A549 (cell line): ENCODE measurements around the gene GRID1. TPM values are rescaled to one million over a fixed set of nuclear protein-coding genes. Genes with fewer than 3 reads are reported as not detected.

Source experiments
- ATAC-seq, 2 experiments: fragments of 200-7000 bp in 1 of 2; fragments of >200 bp in 1 of 2; cut with Nextera tagmentation in 1 of 2; cut with Tn5 transposase in 1 of 2; 3 replicates each; pipeline versions ENCODE4 v1.8.0 to v1.9.1; 2018 to 2020; ENCODE audit warnings: mild to moderate bottlenecking in 1 of 2, moderate library complexity in 1 of 2
- CTCF ChIA-PET: fragments of 300-600 bp; sonication (Branson Sonifier 250); formaldehyde crosslinking; extraction: SDS; loops from one replicate; lab custom pipeline; 2021; ENCODE audit warnings: antibody characterized with exemption, inconsistent platforms; lab: Yijun Ruan, JAX
- POLR2A ChIA-PET: fragments of 350-600 bp; formaldehyde crosslinking; extraction: SDS; loops from one replicate; lab custom pipeline; 2021; ENCODE audit warnings: antibody characterized with exemption, inconsistent platforms; lab: Yijun Ruan, JAX
- DNase-seq, 2 experiments: peaks; one replicate each; pipeline versions ENCODE4 v3.0.0 to v3.0.0-alpha.2; 2011 to 2016; ENCODE audit warnings: low read depth in 1 of 2, low spot score in 1 of 2
- FAIRE-seq: peaks from 2 replicates; lab custom pipeline; 2011; peaks lifted over from hg19 to GRCh38; lab: Jason Lieb, UNC
- H3K27ac ChIP-seq, 2 experiments: fragments of >200 bp; sonication (Bioruptor Twin); formaldehyde crosslinking; 3 replicates each; pipeline ENCODE4 v1.5.1; 2016 to 2017
- H3K4me1 ChIP-seq: fragments of >200 bp; sonication (Bioruptor Twin); formaldehyde crosslinking; 3 replicates; pipeline ENCODE4 v1.6.1; 2016
- H3K4me2 ChIP-seq: fragments of >200 bp; sonication (Bioruptor Twin); formaldehyde crosslinking; 3 replicates; pipeline ENCODE4 v1.6.1; 2016
- H3K4me3 ChIP-seq: fragments of >200 bp; sonication (Bioruptor Twin); formaldehyde crosslinking; 3 replicates; pipeline ENCODE4 v1.5.1; 2016
- H3K9me3 ChIP-seq: fragments of >200 bp; sonication (Bioruptor Twin); formaldehyde crosslinking; 3 replicates; pipeline ENCODE4 v1.6.1; 2016
- CBX2 ChIP-seq: fragments of 200-600 bp; sonication (generic); IDR thresholded peaks from 2 replicates; pipeline ENCODE4 v1.6.1; 2016; ENCODE audit warnings: low read depth, mild to moderate bottlenecking, borderline replicate concordance
- CEBPB ChIP-seq, 2 experiments: fragments of >200 bp in 1 of 2; sonication (Bioruptor Twin) in 1 of 2; formaldehyde crosslinking in 1 of 2; IDR thresholded peaks; 2 replicates each; pipeline ENCODE4 v1.6.1; 2012 to 2016
- EHMT2 ChIP-seq: fragments of 200-600 bp; sonication (generic); IDR thresholded peaks from 2 replicates; pipeline ENCODE4 v1.6.1; 2016; ENCODE audit warnings: antibody characterized with exemption, low read depth, mild to moderate bottlenecking, moderate library complexity
- HDAC2 ChIP-seq: fragments of 200-600 bp; sonication (generic); IDR thresholded peaks from 2 replicates; pipeline ENCODE4 v1.6.1; 2016
- HOXB13 ChIP-seq: fragments of 250-450 bp; sonication (Bioruptor Pico); IDR thresholded peaks from 2 replicates; pipeline ENCODE4 v1.5.0; 2020; ENCODE audit warnings: low read depth, mild to moderate bottlenecking, moderate library complexity
- HOXB5 ChIP-seq: fragments of 250-450 bp; sonication (Bioruptor Pico); IDR thresholded peaks from 2 replicates; pipeline ENCODE4 v1.5.0; 2020; ENCODE audit warnings: mild to moderate bottlenecking, moderate library complexity
- MAFK ChIP-seq: fragments of 450-650 bp; IDR thresholded peaks from 2 replicates; pipeline ENCODE4 v1.6.1; 2014; ENCODE audit not compliant: partially characterized antibody
- MYC ChIP-seq: IDR thresholded peaks from 2 replicates; pipeline ENCODE4 v1.6.1; 2012; ENCODE audit warnings: mild to moderate bottlenecking, inconsistent platforms, low read length, improper control_type of control experiment, borderline replicate concordance
- NFE2L2 ChIP-seq: fragments of 150-350 bp; conservative IDR thresholded peaks from 2 replicates; pipeline ENCODE4 v1.6.1; 2014; ENCODE audit warnings: low read length
- NPAS2 ChIP-seq: fragments of 250-450 bp; sonication (Bioruptor Pico); IDR thresholded peaks from 2 replicates; pipeline ENCODE4 v1.8.0; 2022; ENCODE audit warnings: mild to moderate bottlenecking, moderate library complexity, borderline replicate concordance
- NR3C1 ChIP-seq: fragments of >200 bp; sonication (Bioruptor Twin); formaldehyde crosslinking; IDR thresholded peaks from 3 replicates; pipeline ENCODE4 v1.6.1; 2017
- RARB ChIP-seq: fragments of 250-450 bp; sonication (Bioruptor Pico); IDR thresholded peaks from 2 replicates; pipeline ENCODE4 v1.8.0; 2021; ENCODE audit warnings: mild to moderate bottlenecking, moderate library complexity
- RCOR1 ChIP-seq: fragments of 150-350 bp; IDR thresholded peaks from 2 replicates; pipeline ENCODE4 v1.6.1; 2014; ENCODE audit warnings: antibody characterized with exemption, low read length, low read depth
- RFX5 ChIP-seq: fragments of 450-650 bp; IDR thresholded peaks from 2 replicates; pipeline ENCODE4 v1.7.1; 2014; ENCODE audit warnings: antibody characterized with exemption, mild to moderate bottlenecking, moderate library complexity
- RNF2 ChIP-seq: fragments of 200-600 bp; sonication (generic); IDR thresholded peaks from 2 replicates; pipeline ENCODE4 v1.6.1; 2016; ENCODE audit warnings: low read depth, mild to moderate bottlenecking, antibody characterized with exemption, moderate library complexity, borderline replicate concordance
- ZNF302 ChIP-seq: fragments of 250-450 bp; sonication (Bioruptor Pico); IDR thresholded peaks from 2 replicates; pipeline ENCODE4 v1.9.0; 2021; ENCODE audit warnings: inconsistent platforms, mild to moderate bottlenecking, moderate library complexity
- WGBS: methylation state at CpG from one replicate; pipeline ENCODE4 v1.1.6; 2017; ENCODE audit errors: missing lambda C conversion rate; 5-methylcytosine and 5-hydroxymethylcytosine counted together
- polyA plus RNA-seq, 4 experiments: library from polyadenylated mRNA; depleted of rRNA in 3 of 4; stranded (reverse); fragments of >200 nt; fragmentation: RNase III in 1 of 4; extraction: RNeasy Plus Mini Kit Qiagen cat#74134 plus additional on column Dnase treatment in 1 of 4; gene quantifications; 2 replicates in 3 of 4; 3 replicates in 1 of 4; pipeline ENCODE4 v1.2.3, GENCODE V29; 2011 to 2017
- TF ChIP-seq, protein P1 (sequence below): fragments of >200 bp; sonication (Bioruptor Twin); formaldehyde crosslinking; IDR thresholded peaks from 3 replicates; pipeline ENCODE4 v1.6.1; 2016
- TF ChIP-seq, protein P2 (sequence below): IDR thresholded peaks from 2 replicates; pipeline ENCODE4 v1.6.1; 2012
- TF ChIP-seq, protein P3 (sequence below): IDR thresholded peaks from 2 replicates; pipeline ENCODE4 v1.6.1; 2012
- TF ChIP-seq, protein P4 (sequence below): IDR thresholded peaks from 2 replicates; pipeline ENCODE4 v1.6.1; 2012; ENCODE audit warnings: low read depth, borderline replicate concordance
- TF ChIP-seq, protein P5 (sequence below): fragments of >200 bp; sonication (Bioruptor Twin); formaldehyde crosslinking; IDR thresholded peaks from 3 replicates; pipeline ENCODE4 v1.5.1; 2016
- TF ChIP-seq, protein P6 (sequence below): fragments of 200-600 bp; sonication (generic); IDR thresholded peaks from 2 replicates; pipeline ENCODE4 v1.6.1; 2016; ENCODE audit warnings: antibody characterized with exemption, mild to moderate bottlenecking, moderate library complexity

GRID1 gene
- polyA plus RNA-seq, 2 of the 4 experiments (the other 2 are of a cell fraction), result 0.14 to 0.30 TPM

DNA sequence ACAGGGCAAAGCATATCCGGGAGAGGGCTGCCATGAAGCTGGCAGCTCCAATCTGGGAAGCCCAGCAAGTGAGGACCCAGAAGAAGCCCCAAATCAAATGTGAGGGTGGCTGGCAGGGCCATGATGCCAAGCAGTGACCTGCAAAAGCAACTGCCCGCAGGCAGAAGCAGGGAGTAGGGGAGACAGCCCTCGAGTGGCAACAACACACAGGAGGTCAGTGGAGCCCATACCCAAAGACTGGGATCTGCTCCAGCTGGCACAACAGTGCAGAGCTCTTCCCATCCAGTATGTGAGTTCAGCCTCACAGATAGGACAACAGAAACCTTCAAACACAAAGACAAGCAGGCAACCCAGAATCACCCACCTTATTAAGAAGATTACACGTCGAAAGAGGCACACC lies 45.0 kb downstream of the GRID1 start:
- ChIA-PET POLR2A (no interaction called here), CTCF (interaction anchor here (1.1 kb wide), 1 partner anchor 40 kb away, joined by 3 read pairs; no protein-coding TSS in a partner anchor)
- Histone ChIP-seq H3K4me2 (no peak overlapping the region), H3K4me1 (no peaks in the 10 kb centered on the region; the same call in 2 of the 3 replicates), H3K9me3 (no peaks in the 10 kb centered on the region), H3K27ac (no peak overlapping the region), H3K4me3 (no peak overlapping the region)
- WGBS, result 43% methylated on average over 5 of the region's 5 CpGs
- FAIRE-seq (no peak), DNase-seq (no peak), ATAC-seq (no peak)
- TF ChIP-seq ZNF302 (no peak), RFX5 (no peak), RCOR1 (no peak), CEBPB (IDR thresholded peaks at IDR 0.05) (no peak), HDAC2 (no peak), RARB (no peak), NPAS2 (CRISPR knock-in tag) (no peak)
- TF ChIP-seq, protein P1, sequence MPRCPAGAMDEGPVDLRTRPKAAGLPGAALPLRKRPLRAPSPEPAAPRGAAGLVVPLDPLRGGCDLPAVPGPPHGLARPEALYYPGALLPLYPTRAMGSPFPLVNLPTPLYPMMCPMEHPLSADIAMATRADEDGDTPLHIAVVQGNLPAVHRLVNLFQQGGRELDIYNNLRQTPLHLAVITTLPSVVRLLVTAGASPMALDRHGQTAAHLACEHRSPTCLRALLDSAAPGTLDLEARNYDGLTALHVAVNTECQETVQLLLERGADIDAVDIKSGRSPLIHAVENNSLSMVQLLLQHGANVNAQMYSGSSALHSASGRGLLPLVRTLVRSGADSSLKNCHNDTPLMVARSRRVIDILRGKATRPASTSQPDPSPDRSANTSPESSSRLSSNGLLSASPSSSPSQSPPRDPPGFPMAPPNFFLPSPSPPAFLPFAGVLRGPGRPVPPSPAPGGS, result no peak
- TF ChIP-seq, protein P2, sequence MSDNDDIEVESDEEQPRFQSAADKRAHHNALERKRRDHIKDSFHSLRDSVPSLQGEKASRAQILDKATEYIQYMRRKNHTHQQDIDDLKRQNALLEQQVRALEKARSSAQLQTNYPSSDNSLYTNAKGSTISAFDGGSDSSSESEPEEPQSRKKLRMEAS, result no peak

DNA sequence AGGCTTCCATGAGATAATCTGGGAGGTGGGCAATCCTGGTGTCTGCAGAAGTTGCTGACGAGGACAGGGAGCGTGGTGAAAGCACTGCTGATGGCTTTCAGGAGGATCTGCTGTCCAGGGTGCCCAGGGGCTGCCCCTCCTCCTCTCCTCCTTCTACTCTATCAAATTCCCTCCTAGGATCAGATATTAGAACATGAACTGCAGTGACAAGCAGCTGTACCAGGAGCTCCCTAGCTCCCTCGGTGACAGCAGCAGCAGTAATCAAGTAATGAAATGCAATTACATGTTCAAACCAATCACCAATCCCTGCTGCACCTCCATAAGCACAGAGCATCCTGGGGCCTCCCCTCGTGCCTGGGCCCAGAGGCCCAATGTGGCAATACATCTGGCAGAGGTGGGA lies 46.9 kb downstream of the GRID1 start:
- Histone ChIP-seq H3K9me3 (no peaks in the 10 kb centered on the region), H3K4me1 (no peaks in the 10 kb centered on the region; the same call in 2 of the 3 replicates), H3K27ac (no peak overlapping the region), H3K4me2 (no peak overlapping the region), H3K4me3 (no peak overlapping the region)
- ChIA-PET CTCF (no interaction called here), POLR2A (no interaction called here)
- ATAC-seq (no peak), DNase-seq (no peak), FAIRE-seq (no peak)
- 36% methylated on average over 4 of the region's 4 CpGs for WGBS
- TF ChIP-seq EHMT2 (no peak), CBX2 (no peak), MYC (no peak), RNF2 (no peak), HOXB13 (no peak), NFE2L2 (no peak), HOXB5 (CRISPR knock-in tag) (no peak), MAFK (no peak), RARB (no peak), NR3C1 (no peak)
- TF ChIP-seq, protein P2, result no peak
- TF ChIP-seq, protein P3, sequence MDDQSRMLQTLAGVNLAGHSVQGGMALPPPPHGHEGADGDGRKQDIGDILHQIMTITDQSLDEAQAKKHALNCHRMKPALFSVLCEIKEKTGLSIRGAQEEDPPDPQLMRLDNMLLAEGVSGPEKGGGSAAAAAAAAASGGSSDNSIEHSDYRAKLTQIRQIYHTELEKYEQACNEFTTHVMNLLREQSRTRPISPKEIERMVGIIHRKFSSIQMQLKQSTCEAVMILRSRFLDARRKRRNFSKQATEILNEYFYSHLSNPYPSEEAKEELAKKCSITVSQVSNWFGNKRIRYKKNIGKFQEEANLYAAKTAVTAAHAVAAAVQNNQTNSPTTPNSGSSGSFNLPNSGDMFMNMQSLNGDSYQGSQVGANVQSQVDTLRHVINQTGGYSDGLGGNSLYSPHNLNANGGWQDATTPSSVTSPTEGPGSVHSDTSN, result no peak
- TF ChIP-seq, protein P4, sequence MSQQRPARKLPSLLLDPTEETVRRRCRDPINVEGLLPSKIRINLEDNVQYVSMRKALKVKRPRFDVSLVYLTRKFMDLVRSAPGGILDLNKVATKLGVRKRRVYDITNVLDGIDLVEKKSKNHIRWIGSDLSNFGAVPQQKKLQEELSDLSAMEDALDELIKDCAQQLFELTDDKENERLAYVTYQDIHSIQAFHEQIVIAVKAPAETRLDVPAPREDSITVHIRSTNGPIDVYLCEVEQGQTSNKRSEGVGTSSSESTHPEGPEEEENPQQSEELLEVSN, result no peak
- TF ChIP-seq, protein P5, sequence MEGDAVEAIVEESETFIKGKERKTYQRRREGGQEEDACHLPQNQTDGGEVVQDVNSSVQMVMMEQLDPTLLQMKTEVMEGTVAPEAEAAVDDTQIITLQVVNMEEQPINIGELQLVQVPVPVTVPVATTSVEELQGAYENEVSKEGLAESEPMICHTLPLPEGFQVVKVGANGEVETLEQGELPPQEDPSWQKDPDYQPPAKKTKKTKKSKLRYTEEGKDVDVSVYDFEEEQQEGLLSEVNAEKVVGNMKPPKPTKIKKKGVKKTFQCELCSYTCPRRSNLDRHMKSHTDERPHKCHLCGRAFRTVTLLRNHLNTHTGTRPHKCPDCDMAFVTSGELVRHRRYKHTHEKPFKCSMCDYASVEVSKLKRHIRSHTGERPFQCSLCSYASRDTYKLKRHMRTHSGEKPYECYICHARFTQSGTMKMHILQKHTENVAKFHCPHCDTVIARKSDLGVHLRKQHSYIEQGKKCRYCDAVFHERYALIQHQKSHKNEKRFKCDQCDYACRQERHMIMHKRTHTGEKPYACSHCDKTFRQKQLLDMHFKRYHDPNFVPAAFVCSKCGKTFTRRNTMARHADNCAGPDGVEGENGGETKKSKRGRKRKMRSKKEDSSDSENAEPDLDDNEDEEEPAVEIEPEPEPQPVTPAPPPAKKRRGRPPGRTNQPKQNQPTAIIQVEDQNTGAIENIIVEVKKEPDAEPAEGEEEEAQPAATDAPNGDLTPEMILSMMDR, result no peak
- TF ChIP-seq, protein P6, sequence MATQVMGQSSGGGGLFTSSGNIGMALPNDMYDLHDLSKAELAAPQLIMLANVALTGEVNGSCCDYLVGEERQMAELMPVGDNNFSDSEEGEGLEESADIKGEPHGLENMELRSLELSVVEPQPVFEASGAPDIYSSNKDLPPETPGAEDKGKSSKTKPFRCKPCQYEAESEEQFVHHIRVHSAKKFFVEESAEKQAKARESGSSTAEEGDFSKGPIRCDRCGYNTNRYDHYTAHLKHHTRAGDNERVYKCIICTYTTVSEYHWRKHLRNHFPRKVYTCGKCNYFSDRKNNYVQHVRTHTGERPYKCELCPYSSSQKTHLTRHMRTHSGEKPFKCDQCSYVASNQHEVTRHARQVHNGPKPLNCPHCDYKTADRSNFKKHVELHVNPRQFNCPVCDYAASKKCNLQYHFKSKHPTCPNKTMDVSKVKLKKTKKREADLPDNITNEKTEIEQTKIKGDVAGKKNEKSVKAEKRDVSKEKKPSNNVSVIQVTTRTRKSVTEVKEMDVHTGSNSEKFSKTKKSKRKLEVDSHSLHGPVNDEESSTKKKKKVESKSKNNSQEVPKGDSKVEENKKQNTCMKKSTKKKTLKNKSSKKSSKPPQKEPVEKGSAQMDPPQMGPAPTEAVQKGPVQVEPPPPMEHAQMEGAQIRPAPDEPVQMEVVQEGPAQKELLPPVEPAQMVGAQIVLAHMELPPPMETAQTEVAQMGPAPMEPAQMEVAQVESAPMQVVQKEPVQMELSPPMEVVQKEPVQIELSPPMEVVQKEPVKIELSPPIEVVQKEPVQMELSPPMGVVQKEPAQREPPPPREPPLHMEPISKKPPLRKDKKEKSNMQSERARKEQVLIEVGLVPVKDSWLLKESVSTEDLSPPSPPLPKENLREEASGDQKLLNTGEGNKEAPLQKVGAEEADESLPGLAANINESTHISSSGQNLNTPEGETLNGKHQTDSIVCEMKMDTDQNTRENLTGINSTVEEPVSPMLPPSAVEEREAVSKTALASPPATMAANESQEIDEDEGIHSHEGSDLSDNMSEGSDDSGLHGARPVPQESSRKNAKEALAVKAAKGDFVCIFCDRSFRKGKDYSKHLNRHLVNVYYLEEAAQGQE, result no peak
- TF ChIP-seq, all 56 proteins: peak for 0
